GM21717 (cell line): ENCODE results near the gene TMPRSS13.
"Not testable (repeated sequence)": the region's sequence is repeated elsewhere in the genome, so short reads cannot be mapped to it uniquely, and the experiment has no call there.

Source experiments
- ATAC-seq: cut with Tn5 transposase; IDR thresholded peaks from one replicate; pipeline ENCODE4 v1.9.1; 2021; ENCODE audit warnings: mild to moderate bottlenecking, moderate library complexity; ENCODE audit not compliant: unreplicated experiment

The TMPRSS13 gene

DNA sequence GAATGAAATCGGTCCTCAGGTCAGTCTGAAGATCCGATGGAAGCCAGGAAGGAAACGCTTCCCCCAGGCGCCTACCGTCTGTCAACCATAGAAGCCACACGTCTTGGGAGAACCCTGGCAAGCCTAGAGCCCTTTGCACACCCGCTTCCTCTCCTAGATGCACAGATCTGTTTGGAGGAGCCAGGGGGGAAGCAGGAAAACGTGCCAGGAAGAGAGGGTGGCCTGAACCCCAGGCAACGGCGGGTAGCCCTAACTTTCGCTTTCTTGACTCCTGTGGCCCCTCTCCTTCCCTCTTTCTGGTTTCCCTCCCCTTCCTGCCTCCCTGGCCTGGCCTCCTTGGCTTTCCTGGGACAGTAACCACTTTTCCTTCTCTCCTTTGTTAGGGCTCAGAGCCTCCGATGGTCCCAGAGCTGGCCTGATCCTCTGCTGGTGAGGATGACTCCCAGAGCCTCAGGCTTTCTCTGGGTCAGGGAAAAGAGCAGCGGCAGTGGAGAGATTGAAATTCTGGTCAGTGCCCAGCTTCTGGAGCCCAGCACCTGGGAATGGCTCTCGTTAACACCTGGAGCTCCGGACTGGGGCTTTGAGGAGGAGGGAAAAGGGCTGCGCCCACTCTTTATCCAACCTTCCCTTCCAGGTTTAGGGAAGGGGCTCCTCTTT, 54.8 kb downstream of the TMPRSS13 start:
- no peak for ATAC-seq

DNA sequence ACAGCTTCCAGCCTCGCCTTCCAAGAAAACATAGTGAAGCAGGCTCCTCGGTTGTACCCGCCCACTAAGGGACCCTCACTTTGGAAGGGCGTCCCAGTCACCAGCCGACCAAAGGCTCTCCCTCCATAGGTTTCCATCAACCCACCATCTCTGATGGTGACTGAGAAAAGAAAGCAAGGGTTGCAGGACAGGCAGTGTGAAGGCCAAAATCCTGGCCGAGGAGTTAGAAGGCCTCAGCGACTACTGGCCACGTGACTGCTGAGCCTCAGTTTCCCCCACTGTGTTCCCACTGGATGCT, 55.4 kb downstream of the TMPRSS13 start:
- ATAC-seq: no peak

DNA sequence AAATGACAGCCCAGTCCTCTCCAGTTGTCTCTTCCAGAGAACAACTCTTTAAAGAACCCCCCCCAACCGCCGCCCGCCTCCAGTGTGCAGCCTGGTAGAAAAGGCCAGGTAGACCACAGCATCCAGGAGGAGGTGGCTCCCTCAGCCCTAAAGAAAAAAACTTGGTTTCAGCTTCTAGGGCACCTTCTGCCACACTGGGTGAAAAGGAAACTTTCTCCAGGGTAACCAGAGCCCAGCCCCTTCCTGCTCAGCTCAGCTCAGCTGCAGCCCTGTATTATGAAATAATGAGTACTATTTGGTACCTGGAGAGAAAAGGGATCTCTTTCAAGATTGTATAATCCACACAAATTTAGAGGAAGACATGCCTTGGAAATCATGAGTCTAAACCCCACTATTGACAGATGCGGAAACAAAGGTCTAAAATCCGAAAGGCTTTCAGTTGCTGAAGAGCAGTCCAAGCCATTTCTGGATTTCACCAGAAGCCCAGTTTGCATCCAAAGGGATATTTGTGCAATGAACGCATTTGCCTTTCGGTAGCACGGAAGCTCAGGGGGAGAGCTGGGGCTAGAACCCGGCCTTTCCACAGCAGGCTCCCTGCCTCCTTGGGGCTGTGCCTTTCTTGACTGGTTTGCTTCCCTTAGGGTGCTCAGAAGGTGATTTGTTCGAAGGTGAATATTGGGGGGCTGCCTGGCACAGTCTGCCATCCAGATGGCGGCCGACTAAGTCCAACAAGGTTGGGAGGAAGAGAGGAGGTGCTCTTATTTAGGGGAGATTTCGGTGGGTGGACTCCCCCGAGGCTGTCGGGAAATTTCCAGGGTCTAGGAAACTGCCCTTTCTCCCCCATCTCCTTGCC, 56.0 kb downstream of the TMPRSS13 start:
- no peak for ATAC-seq

DNA sequence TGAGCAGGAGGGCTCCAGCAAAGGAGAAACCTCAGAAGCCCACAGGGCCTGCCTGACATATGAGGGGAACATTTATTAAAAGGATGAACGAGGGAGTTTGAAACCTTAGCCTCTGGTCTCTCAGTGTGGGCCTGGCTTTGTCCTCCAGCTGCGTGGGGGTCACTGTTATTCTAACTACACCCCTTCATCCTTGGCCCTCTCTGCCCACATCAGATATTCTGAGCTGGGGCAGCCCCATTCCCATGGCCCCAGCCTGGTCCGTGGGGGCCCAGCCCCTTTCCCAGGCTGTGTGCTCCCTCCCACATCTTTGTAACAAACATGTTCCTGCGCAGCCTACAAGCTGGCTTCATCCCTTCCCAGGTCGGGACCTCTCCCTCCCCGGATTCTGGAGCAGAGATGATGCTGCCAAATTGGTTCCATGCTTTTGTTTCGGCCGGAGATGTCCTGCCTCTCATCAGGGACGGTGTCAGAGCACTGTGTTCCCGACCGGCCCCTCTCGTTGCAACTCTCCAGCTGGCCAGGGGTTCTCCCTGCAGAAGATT, 56.7 kb downstream of the TMPRSS13 start:
- ATAC-seq: no peak

DNA sequence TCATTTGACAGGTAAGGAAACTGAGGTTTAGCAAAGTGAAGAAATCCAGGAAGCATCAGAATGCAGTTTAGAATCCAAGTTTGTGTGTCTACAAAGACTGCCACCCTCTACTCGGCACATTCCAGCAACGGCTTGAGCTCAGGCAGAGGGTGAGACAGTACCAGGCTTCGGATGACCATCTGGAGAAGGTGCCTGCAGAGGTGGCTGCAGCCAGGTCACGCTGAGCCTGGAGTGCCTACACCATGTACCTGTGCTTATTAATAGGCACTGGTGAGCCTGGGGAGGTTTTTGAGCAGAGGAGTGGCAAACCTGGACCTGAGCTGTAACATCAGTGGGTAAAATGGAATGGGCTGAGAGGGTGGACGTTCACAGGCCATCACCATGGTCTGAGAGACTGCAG, 57.4 kb downstream of the TMPRSS13 start:
- ATAC-seq: no peak

DNA sequence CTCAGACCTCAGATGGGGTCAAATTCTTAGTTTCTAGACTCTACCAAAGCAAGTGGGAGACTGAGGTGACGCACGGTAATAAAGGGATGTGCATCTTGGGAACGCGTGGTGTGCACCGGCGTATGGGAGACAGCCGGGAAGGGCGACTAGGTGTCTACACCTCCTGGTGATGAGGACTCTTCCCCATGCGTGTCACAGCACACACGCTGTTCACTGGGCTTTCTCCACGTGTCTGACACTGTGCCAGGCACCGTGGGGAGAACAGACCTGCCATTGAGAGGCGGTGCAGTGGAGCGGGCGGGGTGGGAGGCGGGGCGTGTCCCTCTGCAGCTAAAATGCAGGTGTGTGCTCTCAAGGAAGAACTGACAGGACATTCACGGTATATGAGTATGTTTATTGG, 58.0 kb downstream of the TMPRSS13 start:
- ATAC-seq: no peak

DNA sequence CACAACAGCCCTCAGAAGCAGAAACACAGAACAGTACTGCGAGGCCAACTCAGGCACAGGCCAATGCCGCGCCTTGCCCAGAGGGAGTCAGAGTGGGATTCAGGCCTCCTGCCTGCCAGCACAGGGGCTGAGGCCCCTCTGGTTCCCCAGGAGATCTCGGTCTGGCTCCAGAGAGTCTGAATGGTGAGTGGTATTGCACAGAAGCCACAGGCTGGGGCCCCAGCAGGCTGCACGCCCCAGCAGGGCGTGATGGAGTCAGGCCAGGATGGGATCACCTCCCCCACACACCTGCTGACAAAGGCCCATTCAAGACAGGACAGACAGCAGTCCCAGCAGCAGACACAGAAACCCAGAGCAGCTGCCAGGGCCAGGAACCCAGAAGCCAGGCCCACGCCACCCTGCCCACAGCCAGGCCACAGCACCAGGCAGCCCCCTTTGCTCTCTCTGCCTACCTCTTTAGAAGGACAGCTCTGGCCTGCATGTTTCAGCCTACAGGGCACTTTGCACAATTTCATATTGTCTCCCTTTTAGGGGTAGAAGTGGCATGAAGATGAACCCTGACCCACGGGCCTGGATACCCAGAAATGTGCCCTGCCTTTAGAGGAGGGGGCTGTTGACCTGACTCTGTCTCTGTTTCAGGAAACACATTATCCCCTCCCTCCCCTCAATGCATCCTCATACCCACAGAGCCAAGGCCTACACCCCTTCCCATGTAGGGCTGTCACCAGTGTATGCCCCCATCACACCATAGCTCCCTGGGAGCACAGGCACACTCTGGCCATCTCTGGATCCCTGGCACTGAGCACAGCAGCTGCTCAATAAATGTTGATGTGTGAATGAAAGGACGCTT, 58.9 kb downstream of the TMPRSS13 start:
- ATAC-seq: no peak

DNA sequence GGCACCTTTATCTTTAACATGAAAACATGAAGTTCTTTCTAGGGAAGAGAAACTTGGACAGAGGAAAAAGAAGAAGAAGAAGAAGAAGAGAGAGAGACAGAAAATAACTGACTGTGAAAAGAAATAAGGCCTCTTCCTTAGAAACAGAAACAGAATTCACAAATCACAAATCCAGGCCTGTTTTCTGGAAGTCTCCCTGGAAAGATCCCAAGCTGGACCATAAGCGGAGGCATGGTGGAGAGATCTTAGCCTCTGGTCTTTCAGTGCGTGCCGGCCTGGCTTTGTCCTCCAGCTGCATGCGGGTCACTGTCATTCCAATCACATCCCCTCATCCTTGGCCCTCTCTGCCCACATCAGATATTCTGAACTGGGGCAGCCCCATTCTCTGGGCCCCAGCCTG, 59.6 kb downstream of the TMPRSS13 start:
- no peak for ATAC-seq

DNA sequence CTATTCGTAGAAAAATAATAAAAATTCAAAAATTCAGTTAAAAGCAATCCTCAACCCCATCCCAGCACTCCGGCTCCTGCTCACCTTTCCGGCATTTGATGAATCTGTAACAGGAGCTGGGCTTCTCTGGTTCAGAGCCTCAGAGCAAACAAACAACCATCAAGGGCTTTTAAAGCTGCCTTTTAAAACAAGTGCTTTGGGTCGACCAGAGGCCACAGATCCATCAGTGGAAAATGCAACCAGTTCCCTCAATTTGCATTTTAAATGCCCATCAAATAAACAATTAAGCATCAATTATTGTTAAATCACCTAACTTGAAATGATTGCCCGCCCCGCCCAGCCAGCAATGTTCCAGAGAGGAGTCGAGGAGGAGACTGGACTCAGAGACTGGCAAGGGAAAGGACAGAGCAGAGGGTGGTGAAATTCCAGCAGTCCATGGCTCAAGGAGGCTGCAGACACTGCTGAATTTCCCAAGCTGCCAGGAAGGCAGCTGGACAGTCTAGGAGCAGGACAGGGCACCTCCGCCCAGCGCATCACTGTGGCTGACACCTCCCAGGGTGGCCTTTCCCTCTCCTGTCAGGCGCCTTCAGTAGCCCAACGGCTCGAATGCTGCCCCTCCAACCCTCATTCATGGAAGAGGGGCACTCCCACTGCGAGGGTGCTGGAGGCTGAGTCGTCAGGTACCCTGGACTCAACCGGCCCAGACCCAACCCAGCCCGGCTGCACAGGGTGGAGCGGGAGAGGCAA, 60.2 kb downstream of the TMPRSS13 start:
- ATAC-seq: no peak

DNA sequence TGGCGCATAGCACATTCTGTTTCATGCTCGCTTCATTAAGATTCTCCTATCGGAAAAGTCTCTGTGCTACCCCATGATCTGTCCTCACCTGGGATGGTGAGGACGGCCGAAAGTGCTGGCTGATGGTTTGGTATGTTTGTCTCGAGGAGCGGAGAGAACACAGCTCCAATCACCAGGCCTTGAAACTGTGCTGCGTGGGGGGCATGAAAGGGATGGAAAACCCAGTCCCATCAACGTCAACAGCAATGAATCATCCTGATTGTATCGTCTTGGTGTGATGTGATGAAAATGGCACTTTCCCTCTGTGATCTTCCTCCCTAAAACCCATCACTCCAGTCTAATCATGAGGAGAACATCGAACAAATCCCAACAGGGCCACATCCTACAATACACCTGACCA, 61.1 kb downstream of the TMPRSS13 start:
- no peak for ATAC-seq

DNA sequence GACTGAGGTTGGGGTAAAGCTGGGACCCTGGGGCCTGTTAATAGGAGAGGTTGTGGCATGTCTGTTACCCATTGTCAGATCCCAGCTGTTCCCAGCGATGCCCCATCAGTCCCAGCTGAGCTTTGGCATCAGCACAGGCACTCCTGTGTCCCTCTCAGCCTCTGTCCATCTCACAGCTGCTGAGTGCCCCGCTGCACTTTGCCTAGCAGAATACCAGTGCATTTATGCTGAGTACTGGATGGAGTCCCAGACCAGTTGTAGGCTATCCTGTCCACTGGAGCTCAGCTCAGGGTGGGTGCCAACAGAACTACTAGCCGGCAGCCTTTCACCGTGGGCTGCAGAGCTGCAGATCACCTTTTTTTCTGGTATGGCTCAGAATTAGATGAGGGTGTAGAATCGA, 62.7 kb downstream of the TMPRSS13 start:
- no peak for ATAC-seq

DNA sequence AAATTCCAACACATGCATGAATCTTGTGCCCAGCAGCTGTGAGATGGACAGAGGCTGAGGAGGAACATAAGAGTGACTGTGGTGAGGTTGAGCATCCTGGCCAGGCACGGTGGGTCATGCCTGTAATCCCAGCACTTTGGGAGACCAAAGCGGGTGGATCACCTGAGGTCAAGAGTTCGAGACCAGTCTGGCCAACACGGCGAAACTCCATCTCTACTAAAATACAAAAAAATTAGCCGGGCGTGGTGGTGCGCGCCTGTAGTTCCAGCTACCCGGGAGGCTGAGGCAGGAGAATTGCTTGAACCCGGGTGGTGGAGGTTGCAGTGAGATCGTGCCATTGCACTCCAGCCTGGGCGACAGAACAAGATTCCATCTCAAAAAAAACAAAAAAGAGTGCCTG, 63.7 kb downstream of the TMPRSS13 start:
- ATAC-seq: not testable (repeated sequence)

DNA sequence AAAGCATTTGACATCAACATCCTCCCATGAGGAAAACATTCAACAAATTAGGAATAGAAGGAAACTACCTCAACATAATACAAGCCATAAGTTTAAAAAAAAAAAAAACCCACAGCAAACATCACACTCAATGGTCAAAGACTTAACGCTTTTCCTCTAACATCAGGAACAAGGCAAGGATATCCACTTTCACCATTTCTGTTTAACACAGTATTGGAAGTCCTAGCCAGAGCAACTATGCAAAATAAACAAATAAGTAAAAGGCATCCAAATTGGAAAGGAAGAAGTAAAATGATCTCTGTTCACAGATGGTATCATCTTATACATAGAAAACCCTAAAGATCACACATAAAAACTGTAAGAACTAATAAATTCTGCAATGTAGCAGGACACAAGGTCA, 65.8 kb downstream of the TMPRSS13 start:
- no peak for ATAC-seq

DNA sequence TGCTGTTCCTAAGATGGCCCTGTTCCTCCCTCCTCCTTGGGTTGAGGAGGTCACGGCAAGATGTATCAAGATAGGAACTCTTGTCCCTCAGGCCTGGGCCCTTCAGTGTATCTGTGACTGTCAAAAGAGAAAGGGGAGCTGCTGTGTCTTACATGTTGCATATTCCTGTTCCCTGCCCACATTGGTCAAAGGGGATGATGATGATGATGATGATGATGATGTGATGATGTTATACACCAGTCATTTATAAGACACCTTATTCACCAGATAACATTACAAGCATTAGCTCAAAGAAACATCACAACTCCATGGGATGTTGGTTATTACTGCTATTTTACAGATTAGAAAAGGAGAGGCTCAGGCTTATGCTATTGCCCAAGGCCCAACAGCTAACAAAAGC, 66.4 kb downstream of the TMPRSS13 start:
- ATAC-seq: no peak

DNA sequence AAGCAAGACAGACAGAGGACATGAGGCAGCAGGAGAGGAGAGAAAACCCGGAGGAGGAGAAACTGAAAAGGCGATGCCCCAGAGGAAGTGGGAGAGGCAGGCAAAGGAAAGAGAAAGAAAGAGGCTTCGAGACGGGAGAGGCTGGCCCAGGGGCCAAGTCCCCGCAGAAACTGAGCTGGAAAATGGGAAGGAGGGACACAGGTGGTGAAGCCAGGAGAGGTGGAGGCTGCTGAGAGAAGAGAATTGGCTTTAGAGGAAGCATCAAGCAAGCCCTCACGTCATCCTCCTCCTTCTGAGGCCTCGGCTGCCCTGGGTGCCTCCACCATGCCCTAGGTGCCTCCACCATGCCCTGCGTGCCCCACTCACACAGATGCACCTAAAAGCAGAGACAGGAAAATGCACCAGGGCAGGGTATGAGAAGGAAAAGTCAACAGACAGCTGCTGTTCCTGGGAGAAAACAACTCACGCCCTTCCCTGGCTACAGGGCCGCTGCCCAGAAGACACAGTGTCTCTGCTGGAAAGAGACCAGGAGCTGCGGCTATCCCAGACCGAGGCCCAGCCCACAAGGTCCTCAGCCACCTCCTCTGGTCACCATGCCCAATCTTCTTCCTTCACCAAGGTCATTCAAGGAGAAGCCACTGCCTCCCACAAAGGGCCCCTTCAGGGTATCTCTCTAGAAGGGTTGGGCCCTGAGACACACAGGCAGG, 67.0 kb downstream of the TMPRSS13 start:
- ATAC-seq: no peak

DNA sequence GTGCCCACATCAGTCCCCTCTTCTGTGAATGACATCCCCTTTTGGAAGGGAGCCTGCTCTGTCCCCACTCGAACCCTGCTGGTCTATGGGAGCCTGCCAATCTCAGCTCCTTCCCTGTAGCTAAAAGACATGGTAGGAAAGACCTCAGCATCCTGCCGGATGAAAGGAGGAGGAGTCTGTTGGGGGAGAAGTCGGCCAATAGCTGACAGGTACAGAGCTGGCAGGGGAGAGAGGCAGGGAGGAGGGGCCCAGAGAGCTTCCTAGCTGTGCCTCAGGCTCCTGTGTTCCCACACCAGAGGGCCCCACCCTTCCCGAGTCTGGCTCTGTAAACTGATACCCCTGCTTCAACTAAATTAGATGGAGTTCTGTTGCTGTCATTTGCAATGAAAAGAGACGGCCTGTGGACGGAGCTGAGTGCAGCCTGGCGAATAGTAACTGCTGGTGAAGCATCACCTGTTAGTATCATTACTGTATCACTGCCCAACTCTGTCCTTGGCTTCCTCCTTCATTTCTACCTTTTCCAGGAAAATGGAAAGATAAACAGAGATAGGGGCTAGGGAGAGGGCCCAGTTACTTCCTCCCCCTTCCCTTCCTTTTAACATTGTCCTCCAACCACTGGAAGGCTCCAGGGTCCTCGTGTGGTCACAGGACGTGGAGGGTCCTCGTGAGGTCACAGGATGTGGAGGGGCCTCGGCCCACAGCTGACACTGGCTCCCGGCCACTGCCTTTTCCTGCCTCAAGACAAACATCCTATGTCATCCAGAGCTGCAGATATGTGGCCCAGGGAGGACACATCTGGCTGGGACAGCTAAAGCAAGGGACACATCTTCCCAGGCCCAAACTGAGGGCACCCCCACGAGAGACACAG, 67.8 kb downstream of the TMPRSS13 start:
- ATAC-seq: no peak

DNA sequence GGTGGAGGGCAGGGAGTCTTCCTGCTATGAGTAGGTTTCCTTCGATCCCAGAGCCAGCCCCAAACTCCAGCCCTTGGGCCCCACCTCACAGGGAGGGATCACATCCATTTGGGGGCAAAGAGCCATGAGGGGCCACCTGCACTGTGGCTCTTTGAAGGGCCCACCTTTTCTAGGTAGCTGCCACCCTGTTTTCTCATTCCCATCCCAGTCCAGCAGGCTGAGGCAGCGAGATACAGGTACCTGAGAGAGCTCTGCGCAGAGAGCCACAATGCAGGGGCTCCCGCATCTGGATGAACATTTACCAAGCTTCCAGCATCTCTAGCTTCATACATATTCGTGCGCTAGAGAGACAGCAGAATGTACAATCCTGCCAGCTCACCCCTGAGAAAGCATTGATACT, 69.1 kb downstream of the TMPRSS13 start:
- no peak for ATAC-seq

DNA sequence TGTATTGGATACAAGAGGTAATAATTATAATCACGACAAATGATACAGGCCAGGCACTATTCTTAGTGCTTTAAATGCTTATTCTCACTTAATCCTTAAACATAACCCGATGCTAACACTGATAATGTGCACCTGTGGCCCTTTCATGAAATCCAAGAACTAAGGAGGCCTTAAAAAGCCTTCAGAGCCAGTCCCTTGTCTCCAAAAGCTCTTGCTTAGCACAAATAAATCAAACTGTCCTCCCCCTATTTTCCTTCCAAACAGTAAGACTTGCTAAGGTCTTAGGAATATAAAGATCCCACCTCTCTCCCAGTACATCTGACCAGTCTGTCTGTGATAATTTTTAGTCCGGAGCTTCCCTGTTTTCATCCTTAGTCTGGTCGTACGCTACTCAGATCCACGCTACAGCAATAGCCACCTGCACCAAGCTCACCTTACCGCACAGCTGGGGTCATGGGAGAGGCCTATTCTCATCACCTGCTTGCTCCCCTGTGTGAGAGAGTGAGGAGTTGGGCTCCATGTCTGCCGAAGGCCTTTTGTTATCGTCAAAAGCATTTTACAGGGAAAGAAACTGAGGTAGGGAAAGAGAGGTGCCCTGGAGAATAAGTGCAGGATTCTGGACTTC, 69.6 kb downstream of the TMPRSS13 start:
- no peak for ATAC-seq

DNA sequence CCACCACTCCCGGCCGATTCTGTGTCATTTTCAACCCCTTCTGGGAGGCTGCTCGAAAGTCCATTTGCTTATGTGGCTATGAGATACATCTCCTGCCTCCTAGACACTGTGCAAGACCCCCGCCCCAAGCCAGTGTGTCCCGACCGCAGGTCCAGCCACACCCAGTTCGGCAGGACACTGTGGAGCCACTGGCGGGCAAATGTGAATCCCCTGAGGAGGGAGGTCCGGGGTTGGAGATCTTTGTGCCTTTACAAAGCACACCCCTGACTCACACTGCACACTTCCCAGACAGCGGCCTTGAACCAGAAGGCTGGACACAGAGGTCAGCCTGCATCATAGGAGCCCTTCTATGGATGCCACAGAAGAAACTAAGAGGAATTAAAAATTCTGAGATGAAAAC, 70.1 kb downstream of the TMPRSS13 start:
- ATAC-seq: no peak
